ENCODE measurements around the gene GYPA.
"Not testable (repeated sequence)": the region's sequence is repeated elsewhere in the genome, so short reads cannot be mapped to it uniquely, and the experiment has no call there.

DNA sequence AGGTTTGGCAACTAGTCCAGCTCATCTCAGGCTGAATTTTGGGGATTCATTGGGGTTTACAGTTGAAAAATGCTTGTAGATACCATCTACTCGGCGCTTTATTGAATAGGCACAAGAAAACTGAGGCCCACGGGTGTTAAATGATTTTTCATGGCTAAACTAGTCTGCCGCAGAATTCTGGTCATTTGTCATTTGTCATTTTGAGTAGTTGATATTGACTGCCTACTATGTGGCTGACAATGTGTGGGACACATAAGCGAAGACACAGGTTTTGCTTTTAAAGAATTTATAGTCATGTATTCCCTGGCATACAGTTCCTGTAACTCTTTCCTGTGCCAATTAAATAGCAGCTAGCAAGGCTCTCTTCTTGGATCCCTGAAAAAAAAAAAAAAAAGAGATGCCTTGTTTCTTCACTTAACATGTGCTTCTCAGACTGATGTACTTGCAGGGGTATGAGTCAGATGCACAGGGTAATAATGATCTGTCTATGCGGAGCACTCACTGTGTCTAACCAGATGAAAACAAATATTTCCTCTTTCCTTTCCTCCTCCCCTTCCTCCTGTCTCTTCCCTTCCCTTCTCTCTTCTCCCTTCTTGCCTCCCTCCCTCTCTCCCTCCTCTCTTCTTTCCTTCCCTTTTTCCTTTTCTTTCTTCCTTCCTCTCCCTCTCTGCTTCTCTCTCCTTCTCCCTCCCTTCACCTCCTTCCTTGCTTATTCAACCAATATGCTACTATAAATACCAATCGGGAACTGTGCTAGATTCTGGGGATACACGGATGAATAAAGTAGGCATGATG, 3.2 kb downstream of the GYPA start:
- TF ChIP-seq ZBTB17 (tag by site-specific recombination; IDR thresholded peaks at IDR 0.05); GLI4 (tag by site-specific recombination; IDR thresholded peaks at IDR 0.05); PATZ1 (tag by site-specific recombination; IDR thresholded peaks at IDR 0.05); TCF7L2 (IDR thresholded peaks at IDR 0.05; ENCODE audit: borderline replicate concordance, low read depth, low read length); ZNF488 (tag by site-specific recombination; IDR thresholded peaks at IDR 0.05); MEIS1 (CRISPR knock-in tag; IDR thresholded peaks at IDR 0.05; ENCODE audit: borderline replicate concordance); ZNF768 (tag by site-specific recombination; IDR thresholded peaks at IDR 0.05): not testable (repeated sequence)
- TF ChIP-seq, protein P1, sequence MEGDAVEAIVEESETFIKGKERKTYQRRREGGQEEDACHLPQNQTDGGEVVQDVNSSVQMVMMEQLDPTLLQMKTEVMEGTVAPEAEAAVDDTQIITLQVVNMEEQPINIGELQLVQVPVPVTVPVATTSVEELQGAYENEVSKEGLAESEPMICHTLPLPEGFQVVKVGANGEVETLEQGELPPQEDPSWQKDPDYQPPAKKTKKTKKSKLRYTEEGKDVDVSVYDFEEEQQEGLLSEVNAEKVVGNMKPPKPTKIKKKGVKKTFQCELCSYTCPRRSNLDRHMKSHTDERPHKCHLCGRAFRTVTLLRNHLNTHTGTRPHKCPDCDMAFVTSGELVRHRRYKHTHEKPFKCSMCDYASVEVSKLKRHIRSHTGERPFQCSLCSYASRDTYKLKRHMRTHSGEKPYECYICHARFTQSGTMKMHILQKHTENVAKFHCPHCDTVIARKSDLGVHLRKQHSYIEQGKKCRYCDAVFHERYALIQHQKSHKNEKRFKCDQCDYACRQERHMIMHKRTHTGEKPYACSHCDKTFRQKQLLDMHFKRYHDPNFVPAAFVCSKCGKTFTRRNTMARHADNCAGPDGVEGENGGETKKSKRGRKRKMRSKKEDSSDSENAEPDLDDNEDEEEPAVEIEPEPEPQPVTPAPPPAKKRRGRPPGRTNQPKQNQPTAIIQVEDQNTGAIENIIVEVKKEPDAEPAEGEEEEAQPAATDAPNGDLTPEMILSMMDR (tag by site-specific recombination; IDR thresholded peaks at IDR 0.05), result not testable (repeated sequence)
